GM21423 (cell line): Measurements from ENCODE around the gene ARL6IP4.

Experiments
- ATAC-seq: cut with Tn5 transposase; IDR thresholded peaks from one replicate; pipeline ENCODE4 v1.9.1; 2021; ENCODE audit warnings: mild to moderate bottlenecking, moderate library complexity; ENCODE audit not compliant: unreplicated experiment

Gene ARL6IP4

GRCh38 chr12:122977655-122978392 is 2.7 kb upstream of the ARL6IP4 start:
- no peak for ATAC-seq

GRCh38 chr12:122978507-122978955 is 1.9 kb upstream of the ARL6IP4 start:
- ATAC-seq: no peak

- ATAC-seq: no peak
These were observed 1.2 kb upstream of the ARL6IP4 start for GRCh38 chr12:122979001-122979907.

GRCh38 chr12:122979908-122980182 is 636 bp upstream of the ARL6IP4 start:
- no peak for ATAC-seq

GRCh38 chr12:122981036-122981471 is 573 bp downstream of the ARL6IP4 start:
- peak; percentile 18 for ATAC-seq

GRCh38 chr12:122981587-122982476 is 1.4 kb downstream of the ARL6IP4 start:
- no peak for ATAC-seq

- ATAC-seq: no peak
These were observed 2.0 kb downstream of the ARL6IP4 start for GRCh38 chr12:122982477-122982815.

GRCh38 chr12:122982963-122983788 is 2.7 kb downstream of the ARL6IP4 start:
- ATAC-seq: no peak

- no peak for ATAC-seq
These were observed 3.5 kb downstream of the ARL6IP4 start for GRCh38 chr12:122983789-122984515.

- ATAC-seq: no peak
These were observed 4.3 kb downstream of the ARL6IP4 start for GRCh38 chr12:122984612-122985337.

GRCh38 chr12:122985338-122986257 is 5.1 kb downstream of the ARL6IP4 start:
- no peak for ATAC-seq

GRCh38 chr12:122986258-122986871 is 5.9 kb downstream of the ARL6IP4 start:
- ATAC-seq: no peak

- no peak for ATAC-seq
These were observed 6.8 kb downstream of the ARL6IP4 start for GRCh38 chr12:122987086-122987951.

GRCh38 chr12:122988036-122988435 is 7.6 kb downstream of the ARL6IP4 start:
- no peak for ATAC-seq

GRCh38 chr12:122988612-122989212 is 8.2 kb downstream of the ARL6IP4 start:
- ATAC-seq: no peak

GRCh38 chr12:122989225-122989839 is 8.9 kb downstream of the ARL6IP4 start:
- no peak for ATAC-seq
